ENCODE results near the gene TPBGL. TPM values are rescaled to one million over a fixed set of nuclear protein-coding genes. Genes with fewer than 3 reads are reported as not detected.

TPBGL gene
- total RNA-seq, 1 donor = not detected

DNA sequence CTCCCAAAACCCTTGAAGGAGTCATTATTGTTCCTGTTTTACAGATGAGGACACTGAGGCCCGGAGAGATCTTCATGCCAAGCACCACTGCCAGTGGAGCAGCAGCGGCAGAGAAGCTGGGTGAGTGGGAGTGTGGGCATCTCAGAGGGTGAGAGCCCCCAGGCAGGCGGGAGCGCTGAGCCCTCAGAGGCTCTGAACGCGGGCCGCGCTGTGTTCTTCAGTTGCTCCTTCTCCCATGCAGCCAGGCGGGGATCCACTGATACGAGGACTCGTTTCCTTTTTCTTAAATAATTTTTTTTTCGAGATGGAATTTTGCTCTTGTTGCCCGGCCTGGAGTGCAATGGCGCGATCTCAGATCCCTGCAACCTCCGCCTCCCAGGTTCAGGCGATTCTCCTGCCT lies 47.0 kb downstream of the TPBGL start:
- no peak overlapping the region for H3K4me3 ChIP-seq (ENCODE audit: low read depth, low read length)
- DNase-seq (ENCODE audit: low read depth) = no peak
- TF ChIP-seq, protein P1, sequence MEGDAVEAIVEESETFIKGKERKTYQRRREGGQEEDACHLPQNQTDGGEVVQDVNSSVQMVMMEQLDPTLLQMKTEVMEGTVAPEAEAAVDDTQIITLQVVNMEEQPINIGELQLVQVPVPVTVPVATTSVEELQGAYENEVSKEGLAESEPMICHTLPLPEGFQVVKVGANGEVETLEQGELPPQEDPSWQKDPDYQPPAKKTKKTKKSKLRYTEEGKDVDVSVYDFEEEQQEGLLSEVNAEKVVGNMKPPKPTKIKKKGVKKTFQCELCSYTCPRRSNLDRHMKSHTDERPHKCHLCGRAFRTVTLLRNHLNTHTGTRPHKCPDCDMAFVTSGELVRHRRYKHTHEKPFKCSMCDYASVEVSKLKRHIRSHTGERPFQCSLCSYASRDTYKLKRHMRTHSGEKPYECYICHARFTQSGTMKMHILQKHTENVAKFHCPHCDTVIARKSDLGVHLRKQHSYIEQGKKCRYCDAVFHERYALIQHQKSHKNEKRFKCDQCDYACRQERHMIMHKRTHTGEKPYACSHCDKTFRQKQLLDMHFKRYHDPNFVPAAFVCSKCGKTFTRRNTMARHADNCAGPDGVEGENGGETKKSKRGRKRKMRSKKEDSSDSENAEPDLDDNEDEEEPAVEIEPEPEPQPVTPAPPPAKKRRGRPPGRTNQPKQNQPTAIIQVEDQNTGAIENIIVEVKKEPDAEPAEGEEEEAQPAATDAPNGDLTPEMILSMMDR (IDR thresholded peaks at IDR 0.05; ENCODE audit: insufficient read depth, low read length) = no peak

DNA sequence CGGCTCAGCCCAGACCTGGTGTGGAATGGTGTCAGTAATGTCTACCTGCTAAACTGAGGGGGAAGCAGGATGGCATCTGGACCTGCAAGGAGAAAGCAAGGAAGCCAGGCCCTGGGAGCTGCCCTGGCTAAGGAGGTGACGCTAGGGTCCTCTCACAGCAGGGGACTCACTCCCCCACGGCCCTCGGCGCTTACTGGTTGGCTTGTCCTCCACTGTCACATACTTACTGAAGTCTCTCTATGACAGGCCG lies 48.9 kb downstream of the TPBGL start:
- TF ChIP-seq, protein P1 (IDR thresholded peaks at IDR 0.05; ENCODE audit: insufficient read depth, low read length) = no peak
- DNase-seq (ENCODE audit: low read depth) = no peak
- H3K4me3 ChIP-seq (ENCODE audit: low read depth, low read length) = no peak overlapping the region

- TF ChIP-seq, protein P1 (IDR thresholded peaks at IDR 0.05; ENCODE audit: insufficient read depth, low read length) = no peak
Observed at GRCh38 chr11:75289919-75290318, 49.3 kb downstream of the TPBGL start.

DNA sequence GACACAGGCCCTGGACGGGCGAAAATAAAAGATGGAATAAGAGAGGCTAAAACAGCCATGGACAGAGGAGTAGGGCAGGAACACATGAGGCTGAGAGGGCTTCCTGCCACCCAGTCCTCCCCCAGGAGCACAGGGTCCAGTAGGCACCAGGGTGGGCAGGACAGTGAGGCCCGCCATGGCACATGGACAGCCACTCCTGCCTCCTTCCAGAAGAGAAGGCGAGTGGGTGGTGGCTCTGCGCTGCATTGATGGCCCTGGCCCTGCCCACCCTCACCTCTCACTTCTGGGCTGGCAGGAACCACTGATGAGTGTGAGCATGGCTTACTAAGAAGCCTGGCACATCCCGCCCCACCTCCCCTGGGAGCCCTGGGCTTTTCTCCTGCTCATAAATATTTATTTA lies 51.2 kb downstream of the TPBGL start:
- H3K4me3 ChIP-seq (ENCODE audit: low read depth, low read length) = no peak overlapping the region
- TF ChIP-seq, protein P1 (IDR thresholded peaks at IDR 0.05; ENCODE audit: insufficient read depth, low read length) = no peak
- DNase-seq (ENCODE audit: low read depth) = no peak

More at GRCh38 chr11:75289919-75290318, 49.3 kb downstream of the TPBGL start:
- no peak for DNase-seq (ENCODE audit: low read depth)
- no peak overlapping the region for H3K4me3 ChIP-seq (ENCODE audit: low read depth, low read length)

GRCh38 chr11:75292943-75293342 lies 52.4 kb downstream of the TPBGL start:
- no peak for DNase-seq (ENCODE audit: low read depth)
- H3K4me3 ChIP-seq (ENCODE audit: low read depth, low read length) = no peak overlapping the region
- TF ChIP-seq, protein P1 (IDR thresholded peaks at IDR 0.05; ENCODE audit: insufficient read depth, low read length) = no peak

Other genes with a start within 250 kb of the TPBGL start
- gene OR2AT4, start 143.9 kb upstream of the TPBGL start, total RNA-seq (ENCODE audit: low replicate concordance) = under 0.01 TPM in 1 of 2 replicates, not detected in the other
- gene SLCO2B1, start 89.7 kb upstream of the TPBGL start, total RNA-seq (ENCODE audit: low replicate concordance) = 2.0 TPM in 1 of 2 replicates, not detected in the other
- 32.0 and 36.3 TPM in 2 replicates for gene ARRB1, start 110.9 kb downstream of the TPBGL start, total RNA-seq (ENCODE audit: low replicate concordance)
- gene RPS3, start 158.7 kb downstream of the TPBGL start, total RNA-seq (ENCODE audit: low replicate concordance) = 2,208 and 3,605 TPM in 2 replicates
- gene KLHL35, start 192.4 kb downstream of the TPBGL start, total RNA-seq (ENCODE audit: low replicate concordance) = 3.0 and 3.8 TPM in 2 replicates

Measured in fibroblast of the aortic adventitia (primary cell).